Inferior parietal cortex (tissue), 1 donor: Measurements from ENCODE around the gene IL21.

Experiments used
- DNase-seq: peaks from one replicate; pipeline ENCODE4 v3.0.0-alpha.2; 2016; ENCODE audit errors: extremely low spot score

Gene IL21

GRCh38 chr4:122633211-122633610 lies 12.3 kb upstream of the IL21 start:
- DNase-seq = no peak

DNA sequence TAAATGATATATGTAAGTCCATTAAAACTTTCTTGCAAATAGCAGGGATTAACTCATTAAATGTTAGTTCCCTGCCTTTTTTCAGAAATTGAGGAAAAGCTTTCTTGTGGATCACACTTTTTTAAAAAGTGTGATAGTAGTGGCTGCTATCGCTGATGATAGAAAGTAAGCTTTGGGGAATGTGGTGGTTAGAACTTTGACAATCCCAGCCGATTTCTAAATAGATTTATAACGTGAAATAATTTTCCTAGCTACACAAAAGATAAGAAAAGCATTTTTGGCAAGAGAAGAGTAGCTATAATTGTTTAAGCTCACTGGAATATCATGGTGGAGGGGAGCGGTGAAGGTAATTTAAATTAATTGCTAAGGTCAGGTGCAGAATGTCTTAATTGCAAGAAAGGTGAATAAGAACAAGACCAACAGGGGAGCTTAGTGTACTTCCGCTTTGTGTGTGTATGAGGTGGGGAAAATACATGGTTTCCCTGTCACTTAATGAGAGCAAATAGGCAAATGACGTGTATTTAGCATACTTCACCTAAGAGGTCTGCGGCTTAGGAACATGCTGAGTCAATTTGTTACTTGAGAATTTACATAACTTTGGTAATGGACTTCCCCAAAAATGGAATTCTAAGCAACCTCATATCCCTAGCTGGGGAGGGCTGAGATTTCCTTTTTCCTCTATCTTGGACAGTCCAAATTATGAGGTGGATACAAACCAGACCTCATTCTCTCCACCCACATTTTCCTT lies 11.7 kb upstream of the IL21 start:
- no peak for DNase-seq

DNA sequence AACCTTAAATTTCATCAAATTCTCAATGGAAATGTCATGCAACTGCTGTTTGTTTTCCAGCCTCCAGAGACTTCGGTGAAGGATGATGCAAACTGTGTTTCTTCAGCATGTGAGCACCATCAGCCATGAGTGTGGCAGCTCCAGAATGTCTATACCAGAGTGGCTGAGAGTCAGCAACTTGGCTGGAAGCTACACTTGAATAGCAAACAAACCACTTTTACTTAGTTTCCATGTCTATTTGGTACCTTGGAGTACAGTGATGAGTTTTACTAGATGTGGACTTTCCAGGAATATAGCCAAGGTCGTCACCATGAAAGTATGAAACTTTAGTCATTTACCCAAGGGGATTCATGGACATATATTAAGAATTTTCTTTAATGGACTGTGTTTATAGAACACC lies 4.3 kb upstream of the IL21 start:
- no peak for DNase-seq

DNA sequence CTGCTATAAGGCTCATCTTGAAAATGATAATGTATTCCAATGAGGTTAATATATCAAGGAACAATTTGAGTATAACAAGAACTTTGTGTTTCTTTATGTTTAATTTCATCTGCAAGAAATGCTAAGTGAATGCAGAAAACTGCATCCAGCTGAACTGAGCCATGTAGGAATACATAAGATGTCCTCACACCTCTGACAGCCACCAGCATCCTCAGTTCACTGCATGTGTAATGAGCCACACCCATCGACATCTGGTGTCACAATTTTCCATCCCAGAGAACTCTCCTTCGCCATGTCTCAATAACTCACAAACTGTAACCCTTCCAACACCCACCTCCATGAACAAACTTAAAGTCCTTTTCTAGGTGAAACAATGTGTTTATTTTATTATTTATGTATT lies 3.3 kb upstream of the IL21 start:
- DNase-seq = no peak

GRCh38 chr4:122623637-122624166 lies 2.8 kb upstream of the IL21 start:
- DNase-seq = no peak

GRCh38 chr4:122622400-122622799 lies 1.5 kb upstream of the IL21 start:
- DNase-seq = no peak

DNA sequence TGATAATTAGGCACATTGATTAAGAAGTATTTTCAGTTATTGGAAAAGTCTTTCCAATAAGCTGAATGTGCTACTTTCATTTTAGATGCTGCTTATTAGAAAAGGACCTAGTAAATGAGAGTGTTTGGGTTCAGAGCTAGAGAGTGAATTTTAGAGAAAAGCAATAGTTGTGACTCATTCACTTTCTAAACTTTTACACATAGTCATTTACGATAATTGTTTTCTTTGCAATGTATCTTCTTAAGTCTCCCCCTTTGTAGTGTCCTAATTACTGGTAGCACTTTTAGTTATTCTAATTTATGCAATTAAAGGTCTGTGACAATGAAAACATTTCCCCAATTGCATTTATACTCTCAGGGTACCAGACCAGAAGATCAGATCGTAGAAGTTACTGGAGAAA lies 1.3 kb downstream of the IL21 start:
- no peak for DNase-seq

GRCh38 chr4:122617597-122618593 lies 3.0 kb downstream of the IL21 start:
- no peak for DNase-seq

DNA sequence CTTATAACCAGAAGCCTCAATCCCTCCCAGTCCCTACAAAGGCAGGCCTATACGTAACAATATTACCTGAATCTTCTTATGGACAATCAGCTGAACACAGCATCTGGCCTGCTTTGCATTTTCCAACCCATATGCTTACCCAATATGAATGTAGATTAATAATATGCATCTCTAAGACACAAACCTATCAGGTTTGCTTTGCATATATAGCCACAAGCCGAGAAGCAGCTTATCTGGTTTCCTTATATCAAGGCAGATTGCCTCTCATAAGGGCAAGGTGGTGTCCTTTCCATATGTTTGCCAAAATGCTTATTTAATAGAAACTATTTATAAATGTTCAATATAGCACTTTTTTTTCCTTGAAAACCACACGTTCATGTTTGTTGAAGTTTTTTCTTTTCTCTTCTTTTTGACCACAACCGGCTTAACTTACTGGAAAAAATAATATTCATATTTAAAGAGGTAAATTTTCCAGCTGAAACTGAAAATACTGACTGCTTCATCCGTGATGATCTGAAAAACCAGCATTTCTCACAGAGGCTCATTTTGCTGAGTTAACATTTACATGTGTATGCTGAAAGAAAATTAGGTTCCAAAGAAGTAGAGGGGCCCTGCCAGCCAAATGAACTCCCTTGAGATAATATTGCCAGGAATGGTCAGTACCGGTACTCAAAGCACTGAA lies 3.8 kb downstream of the IL21 start:
- DNase-seq = no peak

- no peak for DNase-seq
These were observed 6.2 kb downstream of the IL21 start for GRCh38 chr4:122614621-122615020.

DNA sequence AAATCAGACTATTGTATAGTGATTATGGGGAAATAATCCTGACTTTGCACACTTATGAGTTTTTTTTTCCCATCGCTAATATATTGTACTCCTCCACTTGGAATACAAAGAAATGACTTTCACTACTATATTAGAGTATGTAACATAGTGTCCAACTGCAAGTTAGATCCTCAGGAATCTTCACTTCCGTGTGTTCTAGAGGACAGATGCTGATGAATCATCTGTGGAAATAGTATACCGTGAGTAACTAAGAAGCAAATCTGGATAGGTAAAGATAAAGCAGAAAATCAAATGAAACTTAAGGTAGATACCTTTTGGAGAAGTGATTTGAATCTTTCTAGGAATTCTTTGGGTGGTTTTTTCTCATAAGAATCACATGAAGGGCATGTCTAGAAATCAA lies 8.3 kb downstream of the IL21 start:
- no peak for DNase-seq

GRCh38 chr4:122606364-122607043 lies 14.4 kb downstream of the IL21 start:
- no peak for DNase-seq

DNA sequence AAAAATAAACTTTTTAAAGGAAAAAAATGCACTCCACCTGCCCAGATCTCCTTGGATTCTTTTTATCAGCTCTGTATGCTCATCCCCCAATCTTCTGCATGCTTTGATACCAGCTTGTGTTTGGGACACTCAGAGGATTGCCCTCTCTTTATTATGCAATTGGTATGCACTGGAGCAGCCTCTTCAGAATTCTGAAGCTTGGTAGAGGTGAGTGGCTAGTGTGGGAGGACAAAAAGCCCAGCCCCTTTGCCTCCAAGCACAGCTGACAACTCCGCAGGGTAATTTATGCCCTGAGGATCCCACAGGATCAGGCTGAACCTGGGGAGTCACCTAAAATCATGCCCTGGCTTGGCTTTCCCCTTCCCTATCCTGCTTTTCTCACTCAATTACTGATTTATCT lies 16.7 kb downstream of the IL21 start:
- no peak for DNase-seq

DNA sequence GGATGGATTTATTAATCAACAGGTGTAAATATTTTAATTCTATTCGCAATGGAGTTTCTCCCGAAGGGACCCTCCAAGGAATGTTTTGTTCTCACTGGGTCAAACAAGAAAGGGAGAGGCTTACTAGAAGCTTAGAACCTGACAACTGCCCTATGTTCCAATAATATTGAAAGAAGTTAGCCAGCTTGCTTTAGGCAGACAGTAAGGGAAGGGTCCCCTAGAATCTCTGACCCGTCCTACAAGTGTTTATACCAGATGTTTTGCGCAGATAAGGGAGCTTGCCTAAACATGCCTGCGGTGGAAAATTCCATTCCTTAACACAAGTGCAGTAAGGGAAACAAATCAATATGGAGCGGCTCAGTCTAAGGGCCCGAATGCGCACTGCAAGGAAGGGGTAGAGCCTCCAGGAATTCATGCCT lies 17.7 kb downstream of the IL21 start:
- no peak for DNase-seq

GRCh38 chr4:122602277-122603142 lies 18.4 kb downstream of the IL21 start:
- DNase-seq = peak; percentile 61

GRCh38 chr4:122591196-122591595 lies 29.7 kb downstream of the IL21 start:
- no peak for DNase-seq

DNA sequence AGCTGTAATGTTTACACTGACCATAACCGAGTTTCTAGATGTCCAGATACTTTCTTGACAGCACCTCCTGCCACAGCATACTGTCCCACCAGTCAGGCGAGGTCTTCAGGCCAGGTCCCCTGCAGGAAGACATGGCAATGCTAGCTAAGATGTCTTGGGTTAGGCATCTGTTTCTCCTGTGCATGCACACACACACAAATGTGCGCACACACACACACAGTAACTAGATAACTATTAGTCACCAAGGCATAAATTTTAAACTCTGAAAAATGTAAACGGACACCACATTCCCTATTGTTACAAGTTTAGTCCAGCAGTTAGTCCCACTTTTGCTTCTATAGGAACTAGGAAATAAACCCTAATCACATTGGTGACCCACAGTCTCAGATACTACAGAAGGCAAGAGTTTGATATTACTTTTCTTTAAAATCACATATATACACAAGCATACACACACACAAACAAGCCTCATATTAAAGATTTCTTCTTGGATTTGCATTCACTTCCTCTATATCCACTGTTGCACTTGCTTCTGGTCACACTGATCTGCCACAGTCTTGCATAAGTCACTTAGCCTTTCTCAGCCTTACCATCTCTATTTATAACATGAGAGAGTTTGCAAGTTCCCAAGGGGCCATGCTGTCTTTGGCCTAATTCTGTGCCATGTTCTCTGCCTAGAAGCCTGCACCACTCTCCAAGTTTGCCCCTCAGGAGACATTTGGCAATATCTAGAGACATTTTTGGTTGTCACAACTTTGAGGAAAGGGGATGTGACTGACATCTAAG lies 32.2 kb downstream of the IL21 start:
- DNase-seq = no peak

DNA sequence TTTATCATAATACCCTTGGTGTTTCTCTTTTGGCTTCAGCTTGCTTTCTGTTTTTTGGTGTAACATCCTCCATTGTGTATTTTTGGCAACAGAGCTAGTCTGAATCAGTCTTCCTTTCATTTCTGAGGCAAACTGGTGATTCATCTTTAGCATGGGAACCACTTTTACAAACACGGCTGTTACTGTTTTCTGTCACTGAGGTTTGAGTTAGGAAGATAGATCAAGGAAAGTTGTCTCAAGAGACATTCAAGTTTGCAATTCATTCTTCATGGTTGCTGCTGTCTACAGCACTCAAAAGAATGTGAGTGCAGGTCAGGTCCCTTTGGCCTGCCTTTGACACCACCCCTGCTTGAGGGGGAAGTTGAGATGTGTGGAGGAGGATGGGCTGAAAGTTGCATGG lies 36.3 kb downstream of the IL21 start:
- DNase-seq = peak; percentile 86

DNA sequence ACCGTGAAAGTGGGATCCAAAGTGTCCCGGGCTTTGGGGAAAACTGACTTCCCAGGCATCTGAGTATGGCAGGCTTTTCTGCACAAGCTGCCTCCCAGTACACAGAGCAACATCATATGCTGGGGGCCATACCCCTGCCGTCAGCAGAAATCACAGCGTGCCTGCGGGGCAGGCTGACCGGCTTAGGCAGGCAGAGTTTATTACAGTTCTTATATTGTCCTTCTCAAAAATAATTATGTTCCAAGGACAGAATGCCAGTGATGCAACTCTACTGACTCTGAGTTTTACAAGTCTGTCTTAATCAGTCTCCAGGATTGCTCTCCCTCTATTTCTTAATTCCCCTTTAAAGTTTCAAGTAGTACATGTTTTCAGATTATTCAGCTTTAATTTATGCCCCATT lies 37.0 kb downstream of the IL21 start:
- peak; percentile 42 for DNase-seq
